Measurements from ENCODE around the gene IL18BP. TPM values are rescaled to one million over a fixed set of nuclear protein-coding genes. Genes with fewer than 3 reads are reported as not detected.

IL18BP gene
- total RNA-seq: 0.65 and 1.6 TPM in 2 replicates

GRCh38 chr11:71998649-71999310 lies at the start of gene IL18BP:
Gene IL18BP (plus strand): TSS chr11:71998909. CDS start chr11:71999985, 1,076 bp downstream.

Other genes with a start within 250 kb of the IL18BP start
- not detected in 2 replicates for gene DEFB108B, start 165.7 kb upstream of the IL18BP start, total RNA-seq
- not detected in 2 replicates for gene DEFB131B, start 120.5 kb upstream of the IL18BP start, total RNA-seq
- gene XNDC1N, start 70.3 kb upstream of the IL18BP start, total RNA-seq: 6.1 and 8.0 TPM in 2 replicates
- gene RNF121, start 69.9 kb upstream of the IL18BP start, total RNA-seq: 18.3 and 18.7 TPM in 2 replicates
- gene NUMA1, start 81.6 kb downstream of the IL18BP start, total RNA-seq: 104 and 137 TPM in 2 replicates
- gene LRRC51, start 81.9 kb downstream of the IL18BP start, total RNA-seq: 3.4 and 3.8 TPM in 2 replicates
- 88.4 and 94.2 TPM in 2 replicates for gene LAMTOR1, start 104.4 kb downstream of the IL18BP start, total RNA-seq
- not detected in 2 replicates for gene TOMT, start 107.0 kb downstream of the IL18BP start, total RNA-seq
- 16.6 and 19.7 TPM in 2 replicates for gene ANAPC15, start 113.8 kb downstream of the IL18BP start, total RNA-seq
- not detected in 2 replicates for gene FOLR3, start 136.8 kb downstream of the IL18BP start, total RNA-seq
- not detected in 2 replicates for gene FOLR1, start 193.2 kb downstream of the IL18BP start, total RNA-seq
- not detected in 2 replicates for gene FOLR2, start 217.9 kb downstream of the IL18BP start, total RNA-seq
- 28.7 and 31.2 TPM in 2 replicates for gene INPPL1, start 225.9 kb downstream of the IL18BP start, total RNA-seq
- gene PHOX2A, start 245.3 kb downstream of the IL18BP start, total RNA-seq: not detected in 2 replicates